Neural crest cell (in vitro differentiated cells): ENCODE measurements around the gene CAMKK2. TPM values are rescaled to one million over a fixed set of nuclear protein-coding genes. Genes with fewer than 3 reads are reported as not detected.
"Not testable (repeated sequence)": the region's sequence is repeated elsewhere in the genome, so short reads cannot be mapped to it uniquely, and the experiment has no call there.

ENCODE experiments used
- DNase-seq: peaks from one replicate; pipeline ENCODE4 v3.0.0; 2021; ENCODE audit warnings: low read depth, mixed read lengths, low spot score
- H3K27ac Mint-ChIP-seq: one replicate; pipeline ENCODE4 v1.8.0; 2021; ENCODE audit warnings: mild to moderate bottlenecking, mixed read lengths; ENCODE audit not compliant: unreplicated experiment
- H3K27me3 Mint-ChIP-seq: 2 replicates; pipeline ENCODE4 v1.8.0; 2021; ENCODE audit warnings: low read depth, mild to moderate bottlenecking, mixed read lengths
- H3K36me3 Mint-ChIP-seq: 2 replicates; pipeline ENCODE4 v1.8.0; 2021; ENCODE audit warnings: low read depth, mild to moderate bottlenecking, mixed read lengths
- H3K4me1 Mint-ChIP-seq: 2 replicates; pipeline ENCODE4 v1.8.0; 2021; ENCODE audit warnings: mixed read lengths
- H3K4me3 Mint-ChIP-seq: one replicate; pipeline ENCODE4 v1.8.0; 2021; ENCODE audit warnings: mild to moderate bottlenecking, mixed read lengths
- H3K9me3 Mint-ChIP-seq: 2 replicates; pipeline ENCODE4 v1.8.0; 2021; ENCODE audit warnings: mixed read lengths
- total RNA-seq: library from RNA; stranded (reverse); gene quantifications from 2 replicates; pipeline ENCODE4 v1.2.1, GENCODE V29; 2021
- TF ChIP-seq, protein P1 (sequence below): fragments of 200-600 bp; sonication (generic); conservative IDR thresholded peaks from 2 replicates; pipeline ENCODE4 v1.5.0; 2021; ENCODE audit warnings: antibody characterized with exemption, mild to moderate bottlenecking

Gene CAMKK2
- total RNA-seq, 1 donor from 2014 or later: 43.1 TPM

DNA sequence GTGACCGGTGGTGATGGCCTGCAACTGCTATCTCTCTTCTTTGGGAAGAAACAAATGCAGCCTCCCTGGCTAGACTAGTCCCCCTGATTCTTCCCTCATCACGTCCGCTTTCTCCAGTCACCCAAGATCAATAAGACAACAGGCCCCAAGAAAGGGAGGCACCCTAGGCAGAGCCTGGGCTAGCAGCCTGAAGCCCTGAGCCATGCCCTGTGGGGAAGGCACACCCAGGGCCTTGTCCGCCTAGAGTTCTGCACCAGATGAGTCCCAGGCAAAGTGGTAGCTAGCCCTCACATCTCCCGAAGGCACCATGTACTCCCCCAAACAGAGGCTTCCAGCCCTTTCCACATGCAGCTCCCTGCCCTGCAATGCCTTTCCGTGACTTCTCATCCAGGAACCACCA lies 35.1 kb downstream of the CAMKK2 start:
- no peak for DNase-seq
- no peaks in the 10 kb centered on the region for H3K4me1 Mint-ChIP-seq
- H3K4me3 Mint-ChIP-seq: no peak overlapping the region
- TF ChIP-seq, protein P1, sequence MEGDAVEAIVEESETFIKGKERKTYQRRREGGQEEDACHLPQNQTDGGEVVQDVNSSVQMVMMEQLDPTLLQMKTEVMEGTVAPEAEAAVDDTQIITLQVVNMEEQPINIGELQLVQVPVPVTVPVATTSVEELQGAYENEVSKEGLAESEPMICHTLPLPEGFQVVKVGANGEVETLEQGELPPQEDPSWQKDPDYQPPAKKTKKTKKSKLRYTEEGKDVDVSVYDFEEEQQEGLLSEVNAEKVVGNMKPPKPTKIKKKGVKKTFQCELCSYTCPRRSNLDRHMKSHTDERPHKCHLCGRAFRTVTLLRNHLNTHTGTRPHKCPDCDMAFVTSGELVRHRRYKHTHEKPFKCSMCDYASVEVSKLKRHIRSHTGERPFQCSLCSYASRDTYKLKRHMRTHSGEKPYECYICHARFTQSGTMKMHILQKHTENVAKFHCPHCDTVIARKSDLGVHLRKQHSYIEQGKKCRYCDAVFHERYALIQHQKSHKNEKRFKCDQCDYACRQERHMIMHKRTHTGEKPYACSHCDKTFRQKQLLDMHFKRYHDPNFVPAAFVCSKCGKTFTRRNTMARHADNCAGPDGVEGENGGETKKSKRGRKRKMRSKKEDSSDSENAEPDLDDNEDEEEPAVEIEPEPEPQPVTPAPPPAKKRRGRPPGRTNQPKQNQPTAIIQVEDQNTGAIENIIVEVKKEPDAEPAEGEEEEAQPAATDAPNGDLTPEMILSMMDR: no peak
- no peaks in the 10 kb centered on the region for H3K27me3 Mint-ChIP-seq
- no peaks in the 10 kb centered on the region for H3K9me3 Mint-ChIP-seq
- H3K27ac Mint-ChIP-seq: peak overlapping the region; percentile 1
- H3K36me3 Mint-ChIP-seq: peaks cover 19% of the 10 kb centered on the region

DNA sequence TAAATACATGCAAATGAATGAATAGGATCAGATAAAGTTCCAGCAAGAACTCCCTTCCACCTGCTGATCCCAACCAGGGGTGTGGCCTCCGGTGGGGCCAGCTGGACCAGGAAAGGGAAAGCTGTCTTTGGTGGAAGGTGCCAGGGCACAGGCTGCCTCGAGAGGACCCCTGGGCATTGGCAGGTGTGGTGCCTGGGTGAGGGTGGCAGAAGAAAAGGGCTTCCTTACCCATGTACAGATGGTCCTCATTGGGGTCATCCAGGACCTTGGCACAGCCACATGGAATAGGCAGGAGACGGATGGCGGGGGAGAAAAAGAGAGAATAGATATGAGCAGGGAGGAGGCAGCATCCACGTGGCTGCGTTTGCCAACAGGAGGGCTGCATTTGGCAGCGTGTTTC lies 36.4 kb downstream of the CAMKK2 start:
- no peaks in the 10 kb centered on the region for H3K4me1 Mint-ChIP-seq
- peaks cover 22% of the 10 kb centered on the region for H3K36me3 Mint-ChIP-seq
- H3K27me3 Mint-ChIP-seq: no peaks in the 10 kb centered on the region
- H3K4me3 Mint-ChIP-seq: no peak overlapping the region
- H3K27ac Mint-ChIP-seq: peak overlapping the region; percentile 83
- DNase-seq: no peak
- TF ChIP-seq, protein P1: no peak
- no peaks in the 10 kb centered on the region for H3K9me3 Mint-ChIP-seq

DNA sequence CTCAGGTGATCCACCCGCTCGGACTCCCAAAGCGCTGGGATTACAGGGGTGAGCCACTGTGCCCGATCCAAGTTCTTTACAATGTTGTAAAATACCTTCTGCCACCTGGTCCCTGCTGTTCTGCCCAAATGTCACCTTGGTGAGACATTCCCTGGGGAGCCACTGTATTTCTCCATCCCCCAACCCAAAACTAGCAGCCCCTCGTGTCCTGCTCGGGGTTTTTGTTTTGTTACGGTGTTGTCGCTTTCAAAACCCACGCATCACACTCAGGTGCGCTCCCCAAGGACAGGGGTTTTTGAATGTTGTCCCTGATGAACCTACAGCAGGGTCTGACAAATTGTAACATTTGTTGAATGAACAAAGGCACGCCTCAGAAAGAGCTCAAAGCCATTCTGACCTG lies 37.4 kb downstream of the CAMKK2 start:
- Mint-ChIP-seq H3K27ac (no peak overlapping the region), H3K36me3 (peaks cover 21% of the 10 kb centered on the region), H3K9me3 (no peaks in the 10 kb centered on the region), H3K4me1 (no peaks in the 10 kb centered on the region), H3K27me3 (no peaks in the 10 kb centered on the region), H3K4me3 (no peak overlapping the region)
- no peak for DNase-seq
- TF ChIP-seq, protein P1: no peak

DNA sequence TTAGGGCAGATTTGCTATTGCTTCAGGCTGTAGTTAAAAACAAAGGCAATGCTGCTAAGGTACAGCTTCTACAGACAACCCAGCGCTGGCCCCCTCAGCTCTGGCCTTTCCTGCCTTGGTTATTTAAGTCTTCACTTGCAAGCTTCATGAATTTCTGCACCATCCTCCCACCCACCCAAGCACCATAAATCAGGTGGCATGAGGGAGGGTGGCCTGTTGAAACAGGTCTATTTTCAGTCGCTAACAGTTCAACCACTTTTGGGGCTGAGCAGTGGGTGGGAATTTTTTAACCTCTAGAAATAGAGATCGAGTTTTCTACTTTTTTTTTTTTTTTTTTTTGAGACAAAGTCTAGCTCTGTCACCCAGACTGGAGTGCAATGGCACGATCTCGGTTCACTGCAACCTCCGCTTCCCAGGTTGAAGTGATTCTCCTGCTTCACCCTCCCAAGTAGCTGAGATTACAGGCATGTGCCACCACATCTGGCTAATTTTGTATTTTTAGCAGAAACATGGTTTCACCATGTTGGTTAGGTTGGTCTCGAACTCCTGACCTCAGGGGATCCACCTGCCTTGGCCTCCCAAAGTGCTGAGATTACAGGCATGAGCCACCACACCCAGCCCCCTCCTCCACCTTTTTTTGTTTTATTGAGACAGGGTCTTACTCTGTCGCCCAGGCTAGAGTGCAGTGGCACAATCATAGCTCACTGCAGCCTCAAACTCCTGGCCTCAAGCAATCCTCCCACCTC lies 38.6 kb downstream of the CAMKK2 start:
- peaks cover 31% of the 10 kb centered on the region for H3K36me3 Mint-ChIP-seq
- H3K27ac Mint-ChIP-seq, H3K9me3 Mint-ChIP-seq, H3K4me1 Mint-ChIP-seq, H3K27me3 Mint-ChIP-seq, H3K4me3 Mint-ChIP-seq, DNase-seq: not testable (repeated sequence)

DNA sequence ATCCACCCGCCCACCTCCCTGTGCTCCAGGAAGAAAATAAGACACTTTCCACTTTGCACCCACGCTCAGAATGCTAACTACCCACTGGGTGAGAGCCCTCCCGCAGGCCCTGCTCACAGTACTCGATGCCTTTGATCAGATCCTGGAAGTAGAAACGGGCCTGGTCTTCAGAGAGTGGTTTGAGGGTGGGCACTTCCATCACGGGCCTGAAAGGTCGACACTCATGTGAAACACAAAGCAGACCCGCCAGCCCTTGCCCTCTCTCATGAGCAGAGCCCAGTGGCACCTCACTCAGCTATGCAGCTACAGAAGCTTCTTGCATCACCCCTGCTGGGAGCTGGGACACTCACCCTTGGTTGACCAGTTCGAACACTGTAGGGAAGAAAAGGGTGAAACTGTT lies 41.1 kb downstream of the CAMKK2 start:
- no peaks in the 10 kb centered on the region for H3K9me3 Mint-ChIP-seq
- H3K27ac Mint-ChIP-seq: no peak overlapping the region
- peaks cover 31% of the 10 kb centered on the region for H3K36me3 Mint-ChIP-seq
- H3K4me1 Mint-ChIP-seq: no peaks in the 10 kb centered on the region
- TF ChIP-seq, protein P1: no peak
- DNase-seq: no peak
- no peaks in the 10 kb centered on the region for H3K27me3 Mint-ChIP-seq
- H3K4me3 Mint-ChIP-seq: no peak overlapping the region

DNA sequence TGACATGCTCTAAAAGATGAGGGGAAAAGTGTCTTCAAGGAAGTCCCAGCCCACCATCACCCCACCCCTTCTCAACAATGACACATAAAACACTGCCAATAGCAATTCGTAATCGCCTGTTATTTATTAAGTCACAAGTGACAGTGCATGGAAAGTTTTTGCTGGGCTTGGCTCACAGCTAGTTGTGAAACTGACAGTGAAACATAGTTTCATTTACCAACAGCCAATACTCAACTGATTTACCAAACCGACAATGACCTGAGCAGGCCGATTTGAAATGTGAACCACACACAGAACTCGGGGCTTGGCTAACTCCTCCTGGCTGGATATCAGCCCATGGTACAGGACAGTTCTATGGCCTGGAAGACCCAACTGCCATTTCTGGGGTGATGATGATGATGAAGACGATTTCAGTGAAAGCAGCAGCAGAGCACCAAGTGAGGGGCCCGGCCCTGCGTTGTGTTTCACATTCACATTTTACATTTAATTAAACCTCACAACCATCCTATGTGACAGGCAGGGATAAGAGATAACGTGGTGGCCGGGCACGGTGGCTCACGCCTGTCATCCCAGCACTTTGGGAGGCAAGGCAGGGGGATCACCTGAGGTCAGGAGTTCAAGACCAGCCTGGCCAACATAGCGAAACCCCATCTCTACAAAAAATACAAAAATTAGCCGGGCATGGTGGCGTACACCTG lies 42.7 kb downstream of the CAMKK2 start:
- H3K9me3 Mint-ChIP-seq: no peaks in the 10 kb centered on the region
- no peak overlapping the region for H3K4me3 Mint-ChIP-seq
- H3K4me1 Mint-ChIP-seq: no peaks in the 10 kb centered on the region
- DNase-seq: no peak
- H3K27ac Mint-ChIP-seq: no peak overlapping the region
- TF ChIP-seq, protein P1: no peak
- H3K36me3 Mint-ChIP-seq: peaks cover 28% of the 10 kb centered on the region
- no peaks in the 10 kb centered on the region for H3K27me3 Mint-ChIP-seq
